Activated CD8-positive, alpha-beta memory T cell treated with anti-CD3 and anti-CD28 coated beads, Interleukin-2, amount 50 U/mL, for 24 hours (primary cell): ENCODE results near the gene CA6.
A peak's percentile ranks its signal among the peaks of the same experiment; 100 is the strongest.
"Not testable (repeated sequence)": the region's sequence is repeated elsewhere in the genome, so short reads cannot be mapped to it uniquely, and the experiment has no call there.

Experiments used
- DNase-seq: peaks from one replicate; pipeline ENCODE4 v3.0.0-alpha.2; 2020; ENCODE audit errors: extremely low read depth

CA6 gene

DNA sequence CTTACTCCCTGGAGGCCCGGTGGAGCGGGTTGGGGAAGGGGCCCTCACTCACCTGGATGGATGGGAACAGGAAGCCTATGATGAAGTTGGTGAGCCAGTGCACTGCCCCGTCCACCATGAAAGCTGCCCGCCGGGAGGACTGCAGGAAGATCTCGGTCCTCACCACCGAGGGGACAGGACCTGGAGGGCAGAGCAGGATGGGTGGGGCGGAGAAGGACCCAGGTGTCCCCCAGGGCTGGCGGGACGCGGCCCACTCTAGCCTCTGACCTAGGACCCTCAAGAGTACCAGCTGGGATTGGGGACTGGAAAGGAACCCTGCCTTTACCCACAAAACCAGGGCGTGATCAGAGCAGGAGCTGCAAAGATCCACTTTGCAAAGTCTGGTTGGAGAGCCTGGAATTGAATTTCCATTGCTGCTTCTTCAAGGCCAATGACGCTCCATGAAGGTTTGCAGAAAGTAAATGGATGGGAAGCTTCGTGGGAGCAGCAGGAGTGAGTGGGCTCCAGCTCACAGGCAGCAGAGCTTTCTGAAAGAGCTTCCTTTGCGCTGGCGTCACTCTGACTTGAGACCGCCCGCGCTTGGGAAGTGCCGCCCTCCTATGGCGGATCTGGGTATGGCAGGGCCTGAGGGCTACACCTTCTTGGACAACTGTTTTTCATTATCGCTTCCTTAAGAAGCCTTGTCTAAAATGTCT, 59.2 kb downstream of the CA6 start:
- peak; percentile 61 for DNase-seq

DNA sequence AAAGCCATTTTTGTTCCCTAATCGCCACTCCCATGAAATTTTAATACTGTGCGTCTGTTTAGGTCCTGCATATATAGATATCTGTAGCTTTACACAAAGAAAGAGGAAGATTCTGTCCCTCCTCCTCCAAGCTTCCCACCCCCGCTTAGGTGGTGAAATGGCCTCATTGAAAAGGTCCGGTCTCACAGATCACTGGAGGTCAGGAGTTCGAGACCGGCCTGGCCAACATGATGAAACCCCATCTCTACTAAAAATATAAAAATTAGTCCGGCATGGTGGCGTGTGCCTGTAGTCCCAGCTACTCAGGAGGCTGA, 59.7 kb downstream of the CA6 start:
- no peak for DNase-seq

DNA sequence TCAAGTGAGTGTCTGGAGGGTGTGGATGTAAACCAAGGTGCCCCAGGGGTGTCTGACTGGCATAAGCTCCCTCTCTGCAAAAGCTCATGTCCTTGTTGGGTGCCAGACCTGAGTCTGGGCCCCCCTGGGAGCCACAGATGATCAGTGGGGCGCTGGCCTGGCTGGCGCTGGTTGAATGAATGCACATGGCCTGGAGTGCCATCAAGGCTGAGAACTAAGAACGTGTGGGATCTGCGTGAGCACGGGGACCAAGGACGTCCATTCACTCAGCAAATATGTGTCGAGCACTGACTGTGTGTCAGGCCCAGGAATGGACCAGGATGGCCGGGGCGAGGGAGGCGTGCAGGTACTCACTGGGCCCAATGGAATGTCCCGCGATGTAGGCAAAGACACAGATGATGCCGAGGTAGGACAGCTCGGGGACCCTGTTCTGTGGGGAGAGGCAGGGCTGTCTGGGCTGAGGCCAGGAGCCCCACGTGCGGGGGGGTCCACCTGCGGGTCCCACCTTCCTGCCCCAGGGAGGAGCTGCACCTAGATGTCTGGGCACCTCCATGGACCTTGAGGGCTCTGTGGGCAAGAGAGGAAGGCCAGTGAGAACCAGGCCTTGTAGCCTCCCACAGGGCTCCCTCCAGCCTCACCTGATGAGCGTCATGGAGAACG, 61.4 kb downstream of the CA6 start:
- DNase-seq: no peak

DNA sequence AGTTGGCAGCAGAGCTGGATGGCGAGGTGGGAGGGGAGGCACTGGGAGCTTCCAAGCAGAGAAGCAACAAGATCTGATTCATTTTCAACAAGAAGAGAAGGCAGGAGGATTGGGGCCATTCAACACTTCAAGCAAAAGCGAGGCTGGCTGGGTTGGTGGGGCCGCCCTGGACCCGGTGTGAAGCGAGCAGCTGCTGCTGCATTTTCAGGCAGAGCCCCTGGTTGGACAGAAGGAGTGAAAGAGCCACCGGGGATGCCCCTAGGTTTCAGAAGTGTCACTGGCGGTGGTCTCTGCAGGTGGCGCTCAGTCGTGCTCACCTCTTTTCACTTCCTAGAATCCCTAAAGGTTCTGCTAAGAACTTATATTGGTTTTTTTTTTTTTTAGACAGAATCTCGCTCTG, 62.6 kb downstream of the CA6 start:
- no peak for DNase-seq

DNA sequence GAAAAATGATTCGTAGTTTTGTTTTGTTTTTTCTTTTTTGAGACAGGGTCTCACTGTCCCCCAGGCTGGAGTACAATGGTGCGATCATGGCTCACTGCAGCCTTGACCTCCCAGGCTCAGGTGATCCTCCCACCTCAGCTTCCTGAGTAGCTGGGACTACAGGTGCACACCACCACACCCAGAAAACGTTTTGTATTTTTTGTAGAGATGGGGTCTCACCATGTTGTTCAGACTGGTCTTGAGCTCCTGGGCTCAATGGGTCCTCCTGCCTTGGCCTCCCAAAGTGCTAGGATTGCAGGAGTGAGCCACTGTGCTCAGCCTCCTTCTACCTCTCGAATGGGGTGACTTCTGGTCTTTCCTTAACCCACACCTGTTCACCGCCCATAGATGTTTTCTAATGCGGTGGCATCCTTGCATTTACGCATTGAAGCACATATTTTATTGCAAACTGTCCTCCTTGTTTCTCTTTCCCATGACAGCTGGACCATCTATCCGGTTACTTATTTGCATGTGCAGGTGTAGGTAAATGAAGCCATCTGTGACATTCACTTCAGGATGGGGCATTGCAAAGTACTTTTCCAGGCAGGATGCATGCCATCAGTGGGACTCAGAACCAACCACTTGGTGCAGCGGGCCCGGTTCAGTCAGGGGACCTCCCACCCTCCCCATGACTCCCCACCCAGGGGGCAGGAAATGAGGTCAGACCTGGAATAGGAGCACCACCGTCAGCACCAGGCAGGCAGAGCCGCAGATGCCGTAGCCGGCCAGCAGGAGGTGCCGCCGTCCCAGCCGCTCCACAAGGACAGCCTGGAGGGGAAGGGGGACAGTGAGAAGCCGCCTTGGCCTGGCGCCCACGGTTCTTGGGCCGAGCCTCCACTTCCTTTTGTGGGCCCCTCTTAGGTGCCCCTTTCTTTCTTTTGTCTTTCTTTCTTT, 64.0 kb downstream of the CA6 start:
- DNase-seq: no peak

DNA sequence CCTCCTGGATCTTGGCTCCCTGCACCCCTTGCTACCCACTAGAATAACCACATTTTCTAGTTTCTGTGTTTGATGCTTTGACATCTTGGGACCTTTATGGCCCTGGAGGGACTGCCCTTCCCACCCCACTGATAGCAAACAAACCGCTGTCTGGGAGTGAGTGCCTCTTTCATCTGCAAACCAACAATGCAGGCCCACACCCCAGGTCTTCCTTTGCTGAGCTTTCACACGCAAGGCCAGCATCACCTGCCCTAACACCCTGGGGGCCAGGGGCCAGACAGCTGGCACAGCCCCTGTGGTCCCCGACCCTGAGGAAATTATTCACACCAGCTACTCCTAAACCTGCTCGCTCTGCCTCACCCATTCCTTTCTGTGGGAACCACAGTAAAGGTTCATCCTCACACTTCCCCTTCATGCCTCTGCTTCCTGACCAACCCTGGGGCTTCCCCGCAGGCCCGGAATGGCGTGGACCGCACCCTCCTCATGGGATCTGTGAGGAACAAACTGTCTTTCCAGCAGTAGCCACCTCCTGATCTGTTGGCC, 65.2 kb downstream of the CA6 start:
- no peak for DNase-seq

DNA sequence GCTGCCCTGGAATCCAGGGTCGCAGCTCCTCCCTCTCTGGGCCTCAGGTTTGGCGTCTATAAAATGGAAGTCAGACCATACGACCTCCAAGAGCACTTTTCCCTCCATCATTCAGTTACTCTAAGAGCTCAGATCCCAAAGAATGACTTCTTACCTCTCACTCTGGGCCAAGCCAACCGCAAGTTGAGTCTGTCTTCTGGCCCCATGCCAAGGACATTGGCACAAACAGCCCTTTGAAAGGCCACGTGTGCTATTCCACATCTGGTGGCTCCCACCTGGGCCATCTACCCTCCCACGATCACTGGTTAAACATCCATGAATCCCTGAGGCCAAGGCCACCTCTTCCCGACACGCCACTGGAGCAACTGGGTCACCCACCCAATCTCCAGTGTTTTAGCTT, 68.2 kb downstream of the CA6 start:
- no peak for DNase-seq

DNA sequence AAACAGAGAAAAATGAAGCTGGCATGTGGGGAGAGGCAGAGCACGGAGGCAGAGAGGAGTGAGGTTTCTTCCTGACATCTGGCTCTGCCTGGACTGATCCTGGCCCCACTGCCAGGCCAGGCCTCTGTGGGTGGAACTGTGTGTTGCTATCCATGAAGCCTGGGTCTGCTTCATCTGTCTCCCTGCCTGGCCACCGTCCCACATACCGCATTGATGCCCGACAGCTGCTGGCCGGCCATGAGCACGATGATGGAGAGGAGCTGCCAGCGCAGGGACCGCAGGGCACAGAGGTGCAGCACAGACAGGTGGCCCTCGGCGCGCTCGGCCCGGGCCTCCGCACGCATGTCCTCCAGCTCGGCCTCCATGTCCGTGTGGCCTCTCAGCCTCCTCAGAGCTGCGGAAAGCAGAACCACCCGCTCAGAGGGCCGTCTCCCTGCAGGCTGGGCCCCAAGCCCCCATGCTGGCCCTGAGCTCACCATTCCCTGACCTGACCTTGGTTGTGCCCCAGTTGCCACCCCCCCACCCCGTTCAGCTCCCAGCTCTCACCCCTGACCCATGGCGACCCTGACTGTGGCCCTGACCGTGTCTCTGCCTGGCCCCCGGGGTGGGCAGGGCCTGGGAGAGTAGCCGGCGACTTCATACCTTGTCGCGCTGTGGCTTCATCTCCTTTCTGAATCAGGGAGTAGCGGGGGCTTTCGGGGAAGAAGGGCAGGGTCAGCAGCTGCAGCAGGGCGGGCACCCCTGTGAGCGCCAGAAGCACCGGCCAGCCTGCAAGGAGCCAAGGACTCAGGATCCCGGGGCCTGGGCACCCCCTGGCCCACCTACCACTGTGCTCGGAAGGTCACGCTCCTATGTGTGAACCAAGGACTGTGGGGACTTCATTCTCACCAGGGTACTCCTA, 69.1 kb downstream of the CA6 start:
- DNase-seq: no peak

DNA sequence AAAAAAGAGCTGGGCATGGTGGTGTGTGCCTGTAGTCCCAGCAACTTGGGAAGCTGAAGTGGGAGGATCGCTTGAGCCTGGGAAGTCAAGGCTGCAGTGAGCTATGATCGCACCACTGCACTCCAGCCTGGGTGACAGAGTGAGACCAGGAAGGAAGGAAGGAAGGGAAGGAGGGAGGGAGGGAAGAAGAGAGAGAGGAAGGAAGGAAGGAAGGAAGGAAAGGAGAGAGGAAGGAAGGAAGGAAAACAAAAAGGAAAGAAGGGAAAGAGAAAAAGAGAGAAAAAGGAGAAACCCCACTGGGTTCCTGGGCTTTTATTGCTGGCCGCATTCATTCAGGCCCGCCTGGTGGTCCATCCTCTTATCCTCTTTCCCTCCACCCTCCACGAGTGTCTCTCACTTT, 70.8 kb downstream of the CA6 start:
- no peak for DNase-seq

DNA sequence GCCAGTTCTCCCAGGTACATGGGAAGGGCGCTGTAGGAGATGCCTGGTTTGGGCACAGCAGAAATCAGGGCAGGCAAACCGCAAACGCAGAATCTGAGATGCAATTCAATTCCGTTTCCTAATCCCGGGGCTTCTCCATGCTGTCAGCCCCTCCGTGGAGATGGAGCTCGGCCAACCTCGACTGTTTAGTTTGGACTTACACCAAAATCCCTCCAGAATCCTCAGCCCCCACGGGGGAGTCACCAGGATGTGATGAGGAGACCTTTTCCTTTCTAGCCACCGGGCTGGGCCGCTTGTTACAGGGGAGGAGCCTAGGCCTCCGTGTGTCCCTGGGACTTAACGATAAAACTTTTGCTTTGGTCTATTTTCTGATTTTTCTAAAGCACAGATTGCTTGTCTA, 72.7 kb downstream of the CA6 start:
- no peak for DNase-seq

DNA sequence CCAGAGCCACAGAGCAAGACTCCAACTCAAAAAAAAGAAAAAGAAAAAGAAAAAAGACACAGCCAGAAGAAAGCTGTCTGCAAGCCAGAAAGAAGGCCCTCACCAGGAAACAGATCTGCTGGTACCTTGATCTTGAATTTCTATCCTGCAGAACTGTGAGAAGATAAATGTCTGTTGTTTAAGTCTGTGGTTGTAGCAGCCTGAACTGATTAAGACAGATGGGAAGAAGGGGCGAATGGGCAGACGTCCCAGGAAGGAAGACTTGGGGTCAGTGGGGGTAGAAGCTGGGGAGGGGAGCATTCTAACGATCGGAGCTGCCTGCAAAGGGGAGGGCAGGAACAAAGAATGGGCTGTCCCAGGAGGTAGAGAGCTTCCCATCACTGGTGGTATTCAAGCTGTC, 74.2 kb downstream of the CA6 start:
- DNase-seq: no peak

DNA sequence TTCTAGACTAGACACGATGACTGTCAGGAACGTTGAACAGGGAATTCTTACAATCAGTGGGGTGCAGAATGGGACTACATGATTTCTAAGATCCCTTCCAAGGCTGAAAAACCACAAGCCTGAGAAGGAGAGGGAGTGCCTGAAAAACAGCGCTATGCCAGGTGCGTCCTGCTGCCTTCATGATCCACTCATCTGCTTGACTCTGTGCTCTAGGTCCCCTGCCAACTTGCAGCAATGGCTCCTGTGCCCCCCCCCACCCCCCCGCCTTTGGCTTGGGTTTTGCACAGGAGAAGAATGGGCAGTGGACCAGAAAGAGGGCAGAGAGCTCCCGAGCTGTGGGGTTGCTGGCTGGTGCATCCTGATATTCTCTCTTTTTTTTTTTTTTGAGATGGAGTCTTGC, 74.6 kb downstream of the CA6 start:
- DNase-seq: no peak

DNA sequence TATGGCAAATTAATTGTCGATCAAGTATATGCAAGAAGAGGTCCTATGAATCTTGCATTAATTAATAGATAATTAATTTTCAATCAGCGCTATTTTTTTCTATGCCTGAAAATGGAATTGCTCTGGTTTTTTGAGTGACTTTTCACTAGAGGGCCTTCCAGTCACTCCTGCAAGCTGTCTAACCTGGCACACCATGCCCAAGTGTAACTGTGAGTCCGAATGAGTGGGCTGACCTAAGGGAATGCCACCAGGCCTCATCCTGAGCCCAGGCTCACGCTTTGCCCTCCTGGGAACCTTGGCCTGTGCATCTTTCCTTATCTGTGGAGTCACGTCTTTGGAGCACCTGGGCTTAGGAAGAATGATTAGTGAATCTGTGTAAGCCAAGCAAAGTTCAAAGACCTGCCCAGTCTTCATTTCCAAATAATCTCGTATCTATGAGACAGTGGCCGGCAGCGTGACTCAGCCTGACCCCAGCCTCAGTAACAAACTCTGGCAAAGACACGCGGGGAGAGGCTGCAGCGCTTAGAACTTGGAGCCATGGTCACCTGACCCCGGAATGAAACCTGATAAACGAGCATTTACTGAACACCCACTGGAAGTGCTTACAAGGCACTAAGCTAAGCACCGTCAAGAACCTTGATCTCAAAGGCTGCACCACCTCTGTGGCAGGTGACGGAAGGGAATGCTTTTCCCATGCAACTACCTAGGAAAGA, 76.5 kb downstream of the CA6 start:
- not testable (repeated sequence) for DNase-seq

DNA sequence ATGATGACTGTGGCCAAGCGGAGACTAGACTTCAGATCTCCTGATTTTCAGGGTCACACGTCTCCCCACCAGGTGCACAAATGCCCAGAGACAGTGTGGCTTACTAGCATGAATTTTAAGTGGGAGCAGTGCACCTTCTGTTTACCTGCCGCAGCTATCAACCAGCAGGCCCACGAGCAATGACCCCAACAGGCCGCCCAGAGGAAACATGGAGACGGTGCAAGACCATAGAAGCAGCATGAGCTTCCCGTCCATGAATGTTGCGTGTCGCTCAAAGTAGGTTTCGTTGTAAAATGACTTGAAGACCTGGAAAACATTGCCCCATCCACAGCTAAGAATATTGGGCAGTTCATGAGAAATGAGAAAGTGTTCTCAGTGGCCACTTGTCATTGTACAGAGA, 77.1 kb downstream of the CA6 start:
- DNase-seq: no peak
